Smooth muscle cell (in vitro differentiated cells): ENCODE data around the gene NUBP1. TPM values are rescaled to one million over a fixed set of nuclear protein-coding genes. Genes with fewer than 3 reads are reported as not detected.

Experiments used
- DNase-seq: peaks from one replicate; lab custom pipeline; 2025; ENCODE audit not compliant: unreplicated experiment; lab: John Stamatoyannopoulos, UW
- H2AFZ ChIP-seq: fragments of 200-600 bp; sonication (generic); 2 replicates; pipeline ENCODE4 v1.6.0; 2016; ENCODE audit warnings: antibody characterized with exemption, low read depth, mild to moderate bottlenecking
- H3F3A ChIP-seq: fragments of 200-600 bp; sonication (generic); 2 replicates; pipeline ENCODE4 v1.6.0; 2017; ENCODE audit warnings: antibody characterized with exemption, low read depth
- H3K27ac ChIP-seq: fragments of 200-600 bp; sonication (generic); 2 replicates; pipeline ENCODE4 v1.5.1; 2016; ENCODE audit warnings: low read depth, mild to moderate bottlenecking
- H3K27me3 ChIP-seq: fragments of 200-600 bp; sonication (generic); 2 replicates; pipeline ENCODE4 v1.6.1; 2016; ENCODE audit warnings: low read depth, mild to moderate bottlenecking
- H3K36me3 ChIP-seq: fragments of 200-600 bp; sonication (generic); 2 replicates; pipeline ENCODE4 v1.5.1; 2016; ENCODE audit warnings: low read depth
- H3K4me1 ChIP-seq: fragments of 200-600 bp; sonication (generic); 2 replicates; pipeline ENCODE4 v1.5.1; 2016; ENCODE audit warnings: low read depth
- H3K4me2 ChIP-seq: fragments of 200-600 bp; sonication (generic); 2 replicates; pipeline ENCODE4 v1.6.0; 2016; ENCODE audit warnings: mild to moderate bottlenecking
- H3K4me3 ChIP-seq: fragments of 200-600 bp; sonication (generic); 2 replicates; pipeline ENCODE4 v1.5.1; 2016; ENCODE audit warnings: mild to moderate bottlenecking
- H3K79me2 ChIP-seq: fragments of 200-600 bp; sonication (generic); 2 replicates; pipeline ENCODE4 v1.6.0; 2016; ENCODE audit warnings: low read depth, mild to moderate bottlenecking
- H3K9ac ChIP-seq: fragments of 200-600 bp; sonication (generic); 2 replicates; pipeline ENCODE4 v1.6.0; 2016; ENCODE audit warnings: low read depth
- H3K9me3 ChIP-seq: fragments of 200-600 bp; sonication (generic); replicated peaks from 2 replicates; pipeline ENCODE4 v1.5.1; 2016; ENCODE audit warnings: low read depth
- H4K20me1 ChIP-seq: fragments of 200-600 bp; sonication (generic); 2 replicates; pipeline ENCODE4 v1.6.0; 2016; ENCODE audit warnings: low read depth
- WGBS: methylation state at CpG from one replicate; pipeline ENCODE4 v1.1.7; 2016; ENCODE audit warnings: low lambda C conversion rate; 5-methylcytosine and 5-hydroxymethylcytosine counted together
- polyA plus RNA-seq: library from polyadenylated mRNA; unstranded; fragments of >200 nt; fragmentation: Nextera tagmentation; extraction: Ambion mirVana; gene quantifications from 2 replicates; pipeline ENCODE4 v1.2.1, GENCODE V29; 2016
- total RNA-seq: library from RNA; depleted of rRNA; stranded (reverse); fragments of >200 nt; gene quantifications from 2 replicates; pipeline ENCODE4 v1.2.3, GENCODE V29; 2014
- TF ChIP-seq, protein P1 (sequence below): fragments of 200-600 bp; sonication (generic); IDR thresholded peaks from 2 replicates; pipeline ENCODE4 v1.5.1; 2017; ENCODE audit warnings: borderline replicate concordance, mild to moderate bottlenecking, antibody characterized with exemption; ENCODE audit not compliant: insufficient read depth, poor library complexity, severe bottlenecking

Gene NUBP1
- total and polyA plus RNA-seq, 2 experiments from 2014 or later: 7.6 to 11.8 TPM

DNA sequence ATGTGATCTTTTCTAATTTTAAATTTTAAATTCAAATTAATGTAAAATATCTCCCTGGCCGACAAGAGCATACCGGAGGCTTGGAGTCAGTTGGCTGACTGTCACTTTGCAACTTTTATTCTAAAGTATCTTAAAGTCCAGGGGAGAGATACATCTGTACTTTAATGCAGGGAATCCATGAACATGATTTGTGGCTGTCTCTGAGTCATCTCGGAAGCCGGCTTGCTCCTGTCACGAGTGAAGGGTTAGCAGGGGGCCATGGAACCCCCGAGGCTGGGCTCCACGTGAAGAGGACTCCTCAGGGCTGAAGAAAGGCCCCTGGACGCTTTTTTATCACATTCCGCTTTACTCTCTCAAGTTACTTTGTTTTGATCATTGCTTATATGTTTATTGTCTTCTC lies 61.7 kb downstream of the NUBP1 start:
- 70% methylated on average over 9 of the region's 9 CpGs for WGBS
- H3K27me3 ChIP-seq: no peaks in the 10 kb centered on the region
- H3K79me2 ChIP-seq: no peaks in the 10 kb centered on the region
- TF ChIP-seq, protein P1, sequence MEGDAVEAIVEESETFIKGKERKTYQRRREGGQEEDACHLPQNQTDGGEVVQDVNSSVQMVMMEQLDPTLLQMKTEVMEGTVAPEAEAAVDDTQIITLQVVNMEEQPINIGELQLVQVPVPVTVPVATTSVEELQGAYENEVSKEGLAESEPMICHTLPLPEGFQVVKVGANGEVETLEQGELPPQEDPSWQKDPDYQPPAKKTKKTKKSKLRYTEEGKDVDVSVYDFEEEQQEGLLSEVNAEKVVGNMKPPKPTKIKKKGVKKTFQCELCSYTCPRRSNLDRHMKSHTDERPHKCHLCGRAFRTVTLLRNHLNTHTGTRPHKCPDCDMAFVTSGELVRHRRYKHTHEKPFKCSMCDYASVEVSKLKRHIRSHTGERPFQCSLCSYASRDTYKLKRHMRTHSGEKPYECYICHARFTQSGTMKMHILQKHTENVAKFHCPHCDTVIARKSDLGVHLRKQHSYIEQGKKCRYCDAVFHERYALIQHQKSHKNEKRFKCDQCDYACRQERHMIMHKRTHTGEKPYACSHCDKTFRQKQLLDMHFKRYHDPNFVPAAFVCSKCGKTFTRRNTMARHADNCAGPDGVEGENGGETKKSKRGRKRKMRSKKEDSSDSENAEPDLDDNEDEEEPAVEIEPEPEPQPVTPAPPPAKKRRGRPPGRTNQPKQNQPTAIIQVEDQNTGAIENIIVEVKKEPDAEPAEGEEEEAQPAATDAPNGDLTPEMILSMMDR: no peak
- no peak for DNase-seq
- H3K9me3 ChIP-seq: no peaks in the 10 kb centered on the region
- H3K27ac ChIP-seq: no peak overlapping the region
- no peak overlapping the region for H3K9ac ChIP-seq
- no peaks in the 10 kb centered on the region for H4K20me1 ChIP-seq
- H2AFZ ChIP-seq: no peak overlapping the region
- H3K4me3 ChIP-seq: no peak overlapping the region
- H3K36me3 ChIP-seq: no peaks in the 10 kb centered on the region
- H3F3A ChIP-seq: no peaks in the 10 kb centered on the region
- H3K4me2 ChIP-seq: no peak overlapping the region
- no peaks in the 10 kb centered on the region for H3K4me1 ChIP-seq

DNA sequence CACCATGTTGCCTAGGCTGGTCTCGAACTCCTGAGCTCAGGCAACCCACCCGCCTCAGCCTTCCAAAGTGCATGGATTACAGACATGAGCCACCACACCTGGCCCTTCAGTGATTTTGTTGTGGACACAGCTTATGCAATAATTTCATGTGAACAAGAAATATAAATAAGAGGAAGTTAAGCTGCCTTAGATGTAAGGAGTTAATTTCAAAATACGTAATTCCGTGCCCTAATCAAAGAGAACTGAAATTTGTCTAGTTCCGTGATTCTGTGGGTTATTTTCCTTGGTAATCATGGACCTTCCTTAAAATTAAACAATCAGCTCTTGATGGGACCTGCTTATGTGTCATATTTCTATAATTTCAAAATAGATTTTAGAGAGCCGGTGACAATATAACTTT lies 63.1 kb downstream of the NUBP1 start:
- Histone ChIP-seq H3K79me2 (no peaks in the 10 kb centered on the region), H3K27ac (no peak overlapping the region), H3K4me3 (no peak overlapping the region), H2AFZ (no peak overlapping the region), H3K36me3 (no peaks in the 10 kb centered on the region), H3K4me1 (no peaks in the 10 kb centered on the region), H3K27me3 (no peaks in the 10 kb centered on the region), H3F3A (no peaks in the 10 kb centered on the region), H4K20me1 (no peaks in the 10 kb centered on the region), H3K9ac (no peak overlapping the region), H3K9me3 (no peaks in the 10 kb centered on the region), H3K4me2 (no peak overlapping the region)
- DNase-seq: no peak
- TF ChIP-seq, protein P1: no peak
- WGBS: 95% methylated on average over 6 of the region's 6 CpGs

DNA sequence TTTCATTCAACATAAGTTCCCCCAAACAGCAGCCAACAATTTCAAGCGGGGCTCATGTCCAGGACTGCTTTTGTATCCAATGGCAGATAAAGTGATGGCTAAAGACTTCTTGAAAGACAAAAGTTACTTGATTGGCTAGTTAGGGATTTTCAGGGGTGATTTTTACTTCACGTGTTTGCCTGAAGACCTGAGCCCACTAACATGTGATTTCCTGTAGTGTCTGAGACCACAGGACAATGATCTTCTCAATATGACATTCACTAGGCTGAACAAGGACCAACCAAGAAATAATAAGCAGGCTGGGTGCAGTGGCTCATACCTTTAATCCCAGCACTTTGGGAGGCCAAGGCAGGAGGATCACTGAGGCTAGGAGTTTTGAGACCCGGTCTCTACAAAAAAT lies 64.6 kb downstream of the NUBP1 start:
- H3K36me3 ChIP-seq: no peaks in the 10 kb centered on the region
- TF ChIP-seq, protein P1: no peak
- H3K4me3 ChIP-seq: no peak overlapping the region
- no peak overlapping the region for H2AFZ ChIP-seq
- no peak overlapping the region for H3K27ac ChIP-seq
- no peaks in the 10 kb centered on the region for H4K20me1 ChIP-seq
- H3K9me3 ChIP-seq: no peaks in the 10 kb centered on the region
- WGBS: 88% methylated on average over 3 of the region's 3 CpGs
- H3K4me1 ChIP-seq: no peaks in the 10 kb centered on the region
- DNase-seq: no peak
- no peak overlapping the region for H3K4me2 ChIP-seq
- H3K9ac ChIP-seq: no peak overlapping the region
- H3F3A ChIP-seq: no peaks in the 10 kb centered on the region
- no peaks in the 10 kb centered on the region for H3K79me2 ChIP-seq
- no peaks in the 10 kb centered on the region for H3K27me3 ChIP-seq

DNA sequence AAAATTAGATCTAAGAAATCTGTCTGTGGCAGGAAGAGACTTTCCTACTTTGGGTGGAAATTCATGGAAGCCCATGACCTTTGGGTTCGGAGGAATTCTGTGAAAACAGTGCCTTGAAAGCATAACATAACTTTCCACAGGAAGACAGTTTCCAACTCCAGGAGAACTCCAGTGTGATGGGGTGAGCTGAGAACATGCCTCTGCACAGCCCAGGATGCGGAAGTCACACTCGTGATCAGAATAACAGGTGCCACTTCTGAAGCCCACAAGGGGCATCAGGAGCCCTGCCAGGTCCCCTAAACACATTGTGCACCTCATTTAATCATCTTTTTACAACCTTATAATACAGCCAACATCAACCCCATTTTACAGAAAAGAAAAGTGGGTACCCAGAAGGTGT lies 65.2 kb downstream of the NUBP1 start:
- no peaks in the 10 kb centered on the region for H3K79me2 ChIP-seq
- H3K36me3 ChIP-seq: no peaks in the 10 kb centered on the region
- no peak overlapping the region for H3K27ac ChIP-seq
- H3F3A ChIP-seq: no peaks in the 10 kb centered on the region
- H3K4me2 ChIP-seq: no peak overlapping the region
- TF ChIP-seq, protein P1: no peak
- H4K20me1 ChIP-seq: no peaks in the 10 kb centered on the region
- DNase-seq: no peak
- H3K9ac ChIP-seq: no peak overlapping the region
- H3K27me3 ChIP-seq: no peaks in the 10 kb centered on the region
- no peak overlapping the region for H3K4me3 ChIP-seq
- H3K9me3 ChIP-seq: no peaks in the 10 kb centered on the region
- no peaks in the 10 kb centered on the region for H3K4me1 ChIP-seq
- no peak overlapping the region for H2AFZ ChIP-seq
- WGBS: 95% methylated on average over 3 of the region's 3 CpGs
